CD4-positive, alpha-beta T cell (primary cell): ENCODE results near the gene MTM1. TPM values are rescaled to one million over a fixed set of nuclear protein-coding genes. Genes with fewer than 3 reads are reported as not detected.

ENCODE experiments used
- ATAC-seq: fragments of 200-7000 bp; cut with Tn5 transposase; one replicate; pipeline ENCODE4 v1.10.0; 2022; ENCODE audit warnings: mild to moderate bottlenecking; ENCODE audit not compliant: poor library complexity
- CTCF ChIA-PET: fragments of 350-600 bp; sonication (Branson Sonifier 250); formaldehyde crosslinking; loops from one replicate; lab custom pipeline; 2021; ENCODE audit warnings: antibody characterized with exemption, inconsistent platforms; lab: Charles Lee
- POLR2A ChIA-PET: fragments of 350-600 bp; sonication (Branson Sonifier 250); formaldehyde crosslinking; loops from one replicate; lab custom pipeline; 2021; ENCODE audit warnings: antibody characterized with exemption, inconsistent platforms; lab: Charles Lee
- DNase-seq, 14 experiments: peaks; one replicate each; pipeline ENCODE4 v3.0.0-alpha.2; 2013 to 2020; ENCODE audit warnings: mixed read lengths in 2 of 14
- H3K27ac ChIP-seq, 2 donors: one replicate each; pipeline versions ENCODE4 v1.5.1 to v1.7.0; 2013; ENCODE audit warnings: low read length in 2 of 2, low read depth in 1 of 2, mild to moderate bottlenecking in 1 of 2
- H3K27me3 ChIP-seq, 2 experiments: 1 replicate in 1 of 2; 2 replicates in 1 of 2; pipeline versions ENCODE4 v1.6.1 to v1.7.0; 2013; ENCODE audit warnings: low read length in 2 of 2, control low read depth in 1 of 2, mild to moderate bottlenecking in 1 of 2, moderate library complexity in 1 of 2; ENCODE audit not compliant: insufficient read depth in 2 of 2, control insufficient read depth in 1 of 2
- H3K36me3 ChIP-seq: one replicate; pipeline ENCODE4 v1.6.1; 2013; ENCODE audit warnings: low read length, control low read depth; ENCODE audit not compliant: insufficient read depth
- H3K4me1 ChIP-seq: one replicate; pipeline ENCODE4 v1.6.1; 2013; ENCODE audit warnings: low read length, control low read depth; ENCODE audit not compliant: insufficient read depth
- H3K4me3 ChIP-seq: one replicate; pipeline ENCODE4 v1.5.1; 2013; ENCODE audit warnings: mild to moderate bottlenecking, low read length, moderate library complexity
- H3K9me3 ChIP-seq, 2 experiments: 1 replicate in 1 of 2; 2 replicates in 1 of 2; pipeline versions ENCODE4 v1.6.1 to v1.7.0; 2013; ENCODE audit warnings: low read length in 2 of 2, mild to moderate bottlenecking in 2 of 2, control low read depth in 1 of 2, moderate library complexity in 1 of 2; ENCODE audit not compliant: control insufficient read depth in 1 of 2, insufficient read depth in 1 of 2
- H3K27ac Mint-ChIP-seq: one replicate; pipeline ENCODE4 v1.8.0; 2020; ENCODE audit warnings: mixed read lengths
- H3K27me3 Mint-ChIP-seq: one replicate; pipeline ENCODE4 v1.8.0; 2021; ENCODE audit warnings: mixed read lengths
- H3K36me3 Mint-ChIP-seq: one replicate; pipeline ENCODE4 v1.8.0; 2021; ENCODE audit warnings: low read depth, mixed read lengths
- H3K4me1 Mint-ChIP-seq: one replicate; pipeline ENCODE4 v1.8.0; 2021; ENCODE audit warnings: low read depth, mixed read lengths
- H3K4me3 Mint-ChIP-seq: one replicate; pipeline ENCODE4 v1.8.0; 2020; ENCODE audit warnings: mild to moderate bottlenecking, mixed read lengths
- H3K9me3 Mint-ChIP-seq: one replicate; pipeline ENCODE4 v1.8.0; 2020; ENCODE audit warnings: mixed read lengths
- CTCF ChIP-seq: fragments of 200-600 bp; IDR thresholded peaks from one replicate; pipeline ENCODE4 v1.8.0; 2022; ENCODE audit warnings: antibody characterized with exemption, mild to moderate bottlenecking
- intact Hi-C, 2 experiments: fragments of 100-400 bp; cut with DNase I in 1 of 2; cut with micrococcal nuclease in 1 of 2; formaldehyde crosslinking; loops; one replicate each; pipeline versions ENCODE4 v1.15.1 to v1.9.0; 2023 to 2025; cut with DNase I, micrococcal nuclease
- total RNA-seq, 174 experiments: library from RNA in 2 of 174; stranded (reverse) in 2 of 174; gene quantifications; one replicate each; pipeline ENCODE4 v1.2.3 and lab custom pipeline; 2021 to 2026

Gene MTM1
- total RNA-seq, 2 experiments from 2014 or later, result 20.6 to 26.9 TPM

- Histone ChIP-seq H3K4me3 (no peak overlapping the region), H3K9me3 (no peaks in the 10 kb centered on the region), H3K27ac (no peak overlapping the region), H3K36me3 (peaks cover 9% of the 10 kb centered on the region), H3K27me3 (no peaks in the 10 kb centered on the region), H3K4me1 (peaks cover 11% of the 10 kb centered on the region)
- H3K27me3 Mint-ChIP-seq, result no peaks in the 10 kb centered on the region
- H3K4me3 Mint-ChIP-seq, result no peak overlapping the region
- peaks cover 65% of the 10 kb centered on the region for H3K4me1 Mint-ChIP-seq
- TF ChIP-seq CTCF, result no peak
- H3K36me3 Mint-ChIP-seq, result peaks cover 19% of the 10 kb centered on the region
- ChIA-PET POLR2A (interaction anchor here (4.3 kb wide), 1 partner anchor 19 kb away, joined by 31 read pairs; the partner anchor contains the start of gene MTMR1), CTCF (interaction anchor here (1.0 to 1.4 kb wide), 3 partner anchors 10 to 51 kb away, joined by 3 to 7 read pairs (median 3); no protein-coding TSS in a partner anchor)
- ATAC-seq (no peak), DNase-seq (no peak)
- H3K27ac Mint-ChIP-seq, result peak overlapping the region; percentile 78
- intact Hi-C loops, result loop anchor here (10.0 kb wide), 1 partner anchor 48 kb away; no protein-coding TSS in a partner anchor
- no peaks in the 10 kb centered on the region for H3K9me3 Mint-ChIP-seq
These were observed 144.2 kb downstream of the MTM1 start for GRCh38 chrX:150712619-150713018.

- H3K27ac Mint-ChIP-seq, result peak overlapping the region; percentile 43
- peaks cover 11% of the 10 kb centered on the region for H3K36me3 ChIP-seq
- no peaks in the 10 kb centered on the region for H3K27me3 Mint-ChIP-seq
- no peak for TF ChIP-seq CTCF
- no peak overlapping the region for H3K4me3 Mint-ChIP-seq
- peaks cover 4% of the 10 kb centered on the region for H3K4me1 ChIP-seq
- no peaks in the 10 kb centered on the region for H3K27me3 ChIP-seq
- no peak overlapping the region for H3K4me3 ChIP-seq
- H3K27ac ChIP-seq, result no peak overlapping the region
- peaks cover 16% of the 10 kb centered on the region for H3K36me3 Mint-ChIP-seq
- DNase-seq, result peak in 1 of 14 experiments; percentile 5
- intact Hi-C loops, result loop anchor here (5.0 to 10.0 kb wide), 3 partner anchors 50 to 763 kb away; no protein-coding TSS in a partner anchor
- CTCF ChIA-PET, result interaction anchor here (0.9 to 2.6 kb wide), 5 partner anchors 12 to 32 kb away, joined by 3 to 11 read pairs (median 7); partner anchors contain the start of gene MTMR1
- POLR2A ChIA-PET, result interaction anchor here (0.7 to 1.3 kb wide), 3 partner anchors 17 to 23 kb away, joined by 4 to 7 read pairs (median 6); no protein-coding TSS in a partner anchor
- H3K9me3 Mint-ChIP-seq, result no peaks in the 10 kb centered on the region
- ATAC-seq, result no peak
- H3K4me1 Mint-ChIP-seq, result peaks cover 53% of the 10 kb centered on the region
- H3K9me3 ChIP-seq, result no peaks in the 10 kb centered on the region
These were observed 146.8 kb downstream of the MTM1 start for GRCh38 chrX:150715184-150715583.

GRCh38 chrX:150719621-150720020, 151.2 kb downstream of the MTM1 start:
- H3K36me3 ChIP-seq, result peaks cover 14% of the 10 kb centered on the region
- no peak for DNase-seq
- H3K9me3 Mint-ChIP-seq, result no peaks in the 10 kb centered on the region
- intact Hi-C loops, result loop anchor here (5.0 to 10.0 kb wide), 3 partner anchors 55 to 767 kb away; no protein-coding TSS in a partner anchor
- ATAC-seq, result no peak
- H3K36me3 Mint-ChIP-seq, result peaks cover 36% of the 10 kb centered on the region
- H3K27me3 ChIP-seq, result no peaks in the 10 kb centered on the region
- H3K27ac Mint-ChIP-seq, result no peak overlapping the region
- POLR2A ChIA-PET, result no interaction called here
- CTCF ChIA-PET, result interaction anchor here (2.6 kb wide), 1 partner anchor 36 kb away, joined by 15 read pairs; no protein-coding TSS in a partner anchor
- no peak overlapping the region for H3K27ac ChIP-seq
- no peaks in the 10 kb centered on the region for H3K9me3 ChIP-seq
- H3K4me1 Mint-ChIP-seq, result peaks cover 45% of the 10 kb centered on the region
- no peaks in the 10 kb centered on the region for H3K4me1 ChIP-seq
- no peak overlapping the region for H3K4me3 ChIP-seq
- H3K4me3 Mint-ChIP-seq, result no peak overlapping the region
- H3K27me3 Mint-ChIP-seq, result no peaks in the 10 kb centered on the region
- no peak for TF ChIP-seq CTCF

Other genes starting within 250 kb of the MTM1 start
- under 1 TPM; 0.45 to 0.96 TPM for gene MAMLD1, start 205.3 kb upstream of the MTM1 start, total RNA-seq
- gene MTMR1, start 124.8 kb downstream of the MTM1 start, total RNA-seq, result 10 to 100 TPM; 33.6 to 34.4 TPM